Common myeloid progenitor, CD34-positive (primary cell): Measurements from ENCODE around the gene KRTAP12-3.

Experiments
- CTCF ChIA-PET: fragments of 350-600 bp; sonication (Branson Sonifier 250); formaldehyde crosslinking; loops from one replicate; lab custom pipeline; 2021; ENCODE audit warnings: antibody characterized with exemption; lab: Charles Lee
- POLR2A ChIA-PET: fragments of 350-600 bp; sonication (Branson Sonifier 250); formaldehyde crosslinking; loops from one replicate; lab custom pipeline; 2021; ENCODE audit warnings: antibody characterized with exemption; lab: Charles Lee
- DNase-seq, 3 donors: peaks; one replicate each; pipeline versions ENCODE4 v3.0.0 to v3.0.0-alpha.2; 2013
- H3K27ac ChIP-seq, 2 experiments: 1 replicate in 1 of 2; 2 replicates in 1 of 2; pipeline ENCODE4 v1.7.0; 2013; ENCODE audit warnings: inconsistent platforms in 2 of 2, low read length in 2 of 2, mild to moderate bottlenecking in 2 of 2, low read depth in 1 of 2, moderate library complexity in 1 of 2; ENCODE audit not compliant: severe bottlenecking in 2 of 2, insufficient read depth in 1 of 2, poor library complexity in 1 of 2
- H3K27me3 ChIP-seq, 5 experiments: replicated peaks in 2 of 5; 1 replicate in 3 of 5; 2 replicates in 2 of 5; pipeline versions ENCODE4 v1.6.1 to v1.7.0; 2013; ENCODE audit warnings: low read length in 4 of 5, mild to moderate bottlenecking in 2 of 5, moderate library complexity in 2 of 5, inconsistent platforms in 1 of 5; ENCODE audit not compliant: insufficient read depth in 5 of 5, control insufficient read depth in 4 of 5
- H3K36me3 ChIP-seq, 4 experiments: 1 replicate in 2 of 4; 2 replicates in 2 of 4; pipeline versions ENCODE4 v1.6.1 to v1.7.0; 2013; ENCODE audit warnings: low read length in 3 of 4, control low read depth in 1 of 4, mild to moderate bottlenecking in 1 of 4; ENCODE audit not compliant: control insufficient read depth in 4 of 4, insufficient read depth in 4 of 4
- H3K4me1 ChIP-seq, 4 experiments: 1 replicate in 3 of 4; 2 replicates in 1 of 4; pipeline versions ENCODE4 v1.6.1 to v1.7.1; 2013; ENCODE audit warnings: low read length in 3 of 4, mild to moderate bottlenecking in 3 of 4, control low read depth in 1 of 4, inconsistent platforms in 1 of 4, moderate library complexity in 1 of 4; ENCODE audit not compliant: control insufficient read depth in 4 of 4, insufficient read depth in 4 of 4; ENCODE audit errors: control extremely low read depth in 1 of 4
- H3K4me3 ChIP-seq, 7 experiments: 1 replicate in 4 of 7; 2 replicates in 3 of 7; pipeline versions ENCODE4 v1.5.1 to v1.7.0; 2013; ENCODE audit warnings: mild to moderate bottlenecking in 7 of 7, low read length in 6 of 7, moderate library complexity in 6 of 7, inconsistent platforms in 2 of 7, low read depth in 2 of 7, control low read depth in 1 of 7; ENCODE audit not compliant: insufficient read depth in 4 of 7, control insufficient read depth in 1 of 7; ENCODE audit errors: extremely low read depth in 1 of 7
- H3K9me3 ChIP-seq, 5 experiments: 1 replicate in 4 of 5; 2 replicates in 1 of 5; pipeline versions ENCODE4 v1.6.1 to v1.7.1; 2013; ENCODE audit warnings: low read length in 4 of 5, mild to moderate bottlenecking in 2 of 5, inconsistent platforms in 1 of 5, low read depth in 1 of 5, moderate library complexity in 1 of 5; ENCODE audit not compliant: control insufficient read depth in 4 of 5, insufficient read depth in 2 of 5; ENCODE audit errors: control extremely low read depth in 1 of 5
- WGBS: methylation state at CpG from one replicate; pipeline ENCODE4 v1.1.5; 2013; ENCODE audit not compliant: insufficient coverage; 5-methylcytosine and 5-hydroxymethylcytosine counted together

The KRTAP12-3 gene

GRCh38 chr21:44671911-44672310 lies 14.2 kb downstream of the KRTAP12-3 start:
- ChIA-PET POLR2A (no interaction called here), CTCF (no interaction called here)
- Histone ChIP-seq H3K4me1 (no peaks in the 10 kb centered on the region), H3K4me3 (no peak overlapping the region), H3K27ac (no peak overlapping the region), H3K36me3 (no peaks in the 10 kb centered on the region), H3K27me3 (peaks cover 0 to 4% (median 0%) of the 10 kb centered on the region in 5 experiments), H3K9me3 (peaks cover 0 to 43% (median 12%) of the 10 kb centered on the region in 5 experiments)
- DNase-seq, result no peak
- WGBS, result no CpG with 5 or more reads among the region's 1 CpG

- ChIA-PET CTCF (no interaction called here), POLR2A (no interaction called here)
- WGBS, result 96% methylated on average over 12 of the region's 13 CpGs
- Histone ChIP-seq H3K27ac (no peak overlapping the region), H3K4me1 (no peaks in the 10 kb centered on the region), H3K9me3 (peaks cover 0 to 15% (median 0%) of the 10 kb centered on the region in 5 experiments), H3K36me3 (no peaks in the 10 kb centered on the region), H3K4me3 (no peak overlapping the region), H3K27me3 (peaks cover 0 to 5% (median 0%) of the 10 kb centered on the region in 5 experiments)
- no peak for DNase-seq
These were observed 20.1 kb downstream of the KRTAP12-3 start for GRCh38 chr21:44677881-44678280.

DNA sequence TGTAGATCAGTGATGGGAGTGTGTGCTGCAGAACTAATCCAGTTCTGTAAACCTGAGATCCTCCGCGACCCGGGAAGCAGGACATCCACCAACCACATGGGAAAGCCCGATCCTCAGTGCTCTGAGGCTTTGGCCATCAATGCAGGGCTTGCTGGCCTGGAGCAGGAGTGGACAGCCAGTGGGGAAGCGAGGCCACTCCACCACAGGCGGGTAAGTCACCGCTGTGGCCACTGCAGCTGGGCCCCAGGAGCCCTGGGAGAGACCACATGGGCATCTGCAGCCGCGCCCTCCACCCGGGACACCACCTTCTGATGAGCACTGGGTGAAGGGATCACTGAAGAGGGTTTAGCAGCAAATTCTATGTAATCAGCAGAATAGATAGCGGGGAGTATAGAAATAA lies 23.4 kb downstream of the KRTAP12-3 start:
- Histone ChIP-seq H3K4me1 (peaks cover 0 to 5% (median 2%) of the 10 kb centered on the region in 4 experiments), H3K27me3 (peaks cover 0 to 4% (median 0%) of the 10 kb centered on the region in 5 experiments), H3K27ac (no peak overlapping the region), H3K9me3 (peaks cover 0 to 6% (median 0%) of the 10 kb centered on the region in 5 experiments), H3K36me3 (no peaks in the 10 kb centered on the region), H3K4me3 (no peak overlapping the region)
- DNase-seq, result no peak
- ChIA-PET POLR2A (no interaction called here), CTCF (no interaction called here)
- WGBS, result 79% methylated on average over 7 of the region's 11 CpGs

DNA sequence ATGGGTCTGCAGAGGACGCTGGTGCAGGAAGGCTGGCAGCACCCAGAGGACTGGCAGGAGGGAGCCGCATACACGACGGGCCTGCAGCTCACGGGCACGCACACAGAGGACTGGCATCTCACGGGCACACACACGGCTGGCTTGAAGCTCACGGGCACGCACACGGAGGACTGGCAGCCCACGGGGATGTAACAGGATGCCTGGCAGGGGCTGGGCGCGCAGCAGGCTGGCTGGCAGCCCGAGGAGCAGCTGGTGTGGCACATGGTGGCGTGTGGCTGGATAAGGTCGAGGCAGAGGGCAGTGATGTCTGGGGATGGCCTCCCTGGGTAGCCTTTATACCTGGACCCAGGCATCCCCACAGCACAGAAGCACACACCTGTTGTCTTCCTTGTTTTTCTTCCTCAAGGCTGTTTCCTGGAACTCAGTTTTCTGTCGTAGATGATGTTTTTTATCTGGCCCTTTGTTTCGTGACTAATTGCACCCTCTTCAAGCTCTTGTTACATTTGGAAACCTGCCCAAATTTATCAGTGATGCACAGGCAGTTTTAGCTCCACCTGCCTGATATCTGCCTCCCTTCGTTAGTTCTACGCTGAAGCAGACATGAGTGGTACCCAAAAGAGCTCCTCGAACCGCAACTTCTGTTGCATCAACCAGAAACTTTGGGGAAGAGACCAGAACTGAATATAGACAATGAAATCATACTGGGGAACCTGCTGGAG lies 24.3 kb downstream of the KRTAP12-3 start, which contains the start of gene KRTAP12-1:
Gene KRTAP12-1 (minus strand): TSS at position 303 of the 719 bp plus-strand sequence. CDS start 40 bp downstream, at position 263.
- 80% methylated on average over 23 of the region's 23 CpGs for WGBS

GRCh38 chr21:44682580-44683151 lies 24.9 kb downstream of the KRTAP12-3 start:
- WGBS, result 88% methylated on average over 14 of the region's 15 CpGs
- DNase-seq, result no peak
- Histone ChIP-seq H3K4me1 (peaks cover 0 to 16% (median 10%) of the 10 kb centered on the region in 4 experiments), H3K36me3 (no peaks in the 10 kb centered on the region), H3K4me3 (no peak overlapping the region), H3K27me3 (peaks cover 0 to 4% (median 2%) of the 10 kb centered on the region in 5 experiments), H3K9me3 (peaks cover 0 to 2% (median 0%) of the 10 kb centered on the region in 5 experiments), H3K27ac (no peak overlapping the region)
- ChIA-PET POLR2A (no interaction called here), CTCF (no interaction called here)

More for the DNA sequence above, 24.3 kb downstream of the KRTAP12-3 start, which contains the start of gene KRTAP12-1:
- Histone ChIP-seq H3K9me3 (peaks cover 0 to 2% (median 0%) of the 10 kb centered on the region in 5 experiments), H3K27ac (no peak within 1 kb of the TSS), H3K4me1 (peaks cover 0 to 13% (median 10%) of the 10 kb centered on the region in 4 experiments), H3K27me3 (peaks cover 0 to 4% (median 1%) of the 10 kb centered on the region in 5 experiments), H3K4me3 (no peak within 1 kb of the TSS), H3K36me3 (no peaks in the 10 kb centered on the region)
- DNase-seq, result no peak
- CTCF ChIA-PET, result no interaction called here
- POLR2A ChIA-PET, result no interaction called here

DNA sequence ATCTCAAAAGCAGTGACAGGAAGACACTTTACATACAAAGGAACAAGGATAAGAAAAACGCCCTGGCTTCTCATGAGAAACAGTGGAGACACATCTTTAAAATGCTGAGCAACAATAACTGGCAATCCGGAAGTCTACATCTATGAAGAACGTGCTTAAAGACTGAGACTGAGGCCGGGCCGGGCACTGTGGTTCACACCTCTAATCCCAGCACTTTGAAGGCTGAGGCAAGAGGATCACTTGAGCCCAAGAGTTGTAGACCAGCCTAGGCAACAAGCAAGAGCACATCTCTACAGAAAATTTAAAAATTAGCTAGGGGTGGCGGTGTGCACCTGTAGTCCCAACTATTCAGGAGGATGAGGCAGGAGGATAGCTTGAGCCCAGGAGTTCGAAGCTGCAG lies 26.3 kb downstream of the KRTAP12-3 start:
- POLR2A ChIA-PET, result no interaction called here
- H3K36me3 ChIP-seq, result no peaks in the 10 kb centered on the region

DNA sequence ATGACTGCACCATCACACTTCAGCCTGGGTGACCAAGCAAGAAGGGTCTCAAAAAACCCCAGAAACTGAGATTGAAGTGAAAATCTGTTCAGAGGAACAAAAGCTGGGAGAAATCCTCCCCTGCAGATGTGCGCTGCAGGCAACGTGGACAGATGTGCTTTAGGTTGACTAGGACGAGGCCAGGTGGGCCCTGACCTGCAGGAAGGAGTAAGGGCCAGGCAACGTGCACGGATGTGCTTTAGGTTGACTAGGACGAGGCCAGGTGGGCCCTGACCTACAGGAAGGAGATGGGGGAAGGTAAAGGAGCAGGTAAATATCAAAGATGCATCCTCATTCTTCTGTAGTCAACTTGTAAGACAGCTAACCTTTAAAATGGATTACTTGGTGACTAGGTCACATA lies 26.8 kb downstream of the KRTAP12-3 start:
- peaks cover 0 to 16% (median 10%) of the 10 kb centered on the region in 4 experiments for H3K4me1 ChIP-seq
- ChIA-PET CTCF (no interaction called here), POLR2A (no interaction called here)
- H3K4me3 ChIP-seq, result no peak overlapping the region
- 63% methylated on average over 3 of the region's 6 CpGs for WGBS
- H3K9me3 ChIP-seq, result no peaks in the 10 kb centered on the region
- H3K27ac ChIP-seq, result no peak overlapping the region
- H3K36me3 ChIP-seq, result no peaks in the 10 kb centered on the region
- peaks cover 0 to 4% (median 0%) of the 10 kb centered on the region in 5 experiments for H3K27me3 ChIP-seq
- DNase-seq, result no peak

More for the DNA sequence above, 26.3 kb downstream of the KRTAP12-3 start:
- CTCF ChIA-PET, result no interaction called here
- DNase-seq, result no peak
- Histone ChIP-seq H3K27me3 (peaks cover 0 to 4% (median 0%) of the 10 kb centered on the region in 5 experiments), H3K27ac (no peak overlapping the region), H3K4me1 (peaks cover 0 to 16% (median 10%) of the 10 kb centered on the region in 4 experiments), H3K9me3 (no peaks in the 10 kb centered on the region), H3K4me3 (no peak overlapping the region)
- 83% methylated on average over 6 of the region's 7 CpGs for WGBS
